Gastroesophageal sphincter (tissue), 3 donors: ENCODE data around the gene PRPF6.

Experiments used
- CTCF ChIP-seq, 4 experiments: fragments of 200-600 bp in 2 of 4; fragments of 450-650 bp in 2 of 4; sonication (generic) in 1 of 4; IDR thresholded peaks; one replicate each; pipeline ENCODE4 v1.5.1; 2017 to 2019; ENCODE audit warnings: antibody characterized with exemption in 4 of 4, mild to moderate bottlenecking in 2 of 4, moderate library complexity in 2 of 4
- EP300 ChIP-seq: sonication (generic); formaldehyde crosslinking; IDR thresholded peaks from one replicate; pipeline ENCODE4 v1.6.1; 2017; ENCODE audit warnings: antibody characterized with exemption, mild to moderate bottlenecking

- no peak for TF ChIP-seq CTCF (IDR thresholded peaks at IDR 0.05)
- TF ChIP-seq EP300 = no peak
These were observed 92.7 kb downstream of the PRPF6 start for GRCh38 chr20:64073476-64074183.
